ENCODE measurements around the gene C4orf17. TPM values are rescaled to one million over a fixed set of nuclear protein-coding genes. Genes with fewer than 3 reads are reported as not detected.

Gene C4orf17
- total and polyA plus RNA-seq, 12 donors = not detected

DNA sequence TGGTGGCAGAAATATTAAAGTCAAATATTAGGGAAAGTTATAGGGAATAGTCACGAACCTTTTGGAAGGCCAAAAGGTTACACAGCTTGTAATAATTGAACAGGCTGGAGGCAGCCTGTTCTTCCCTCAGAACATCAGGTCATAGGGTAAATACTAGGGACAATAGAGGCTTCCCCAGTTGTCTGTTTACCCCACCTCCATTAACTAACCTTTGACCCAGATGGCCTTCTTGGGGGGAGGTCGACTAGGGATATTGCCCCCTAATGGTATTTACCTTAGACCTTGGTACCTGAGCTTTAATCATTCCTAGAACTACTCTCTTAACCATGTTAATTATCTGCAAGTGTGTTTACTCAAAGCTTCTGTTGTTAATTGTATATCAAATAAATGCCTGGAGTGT is 26.0 kb downstream of the C4orf17 start:
- 42 to 57% (median 55%) methylated on average over 2 of the region's 2 CpGs for WGBS, 4 donors
- Histone ChIP-seq H3K27me3 (no peaks in the 10 kb centered on the region), H3K27ac (no peak overlapping the region), H3K9me3 (replicated peaks in 1 of 3) (no peaks in the 10 kb centered on the region), H3K4me3 (no peak overlapping the region), H3K36me3 (replicated peaks in 1 of 2) (no peaks in the 10 kb centered on the region), H3K4me1 (replicated peaks in 1 of 2) (no peaks in the 10 kb centered on the region)
- intact Hi-C loops (cut with DNase I) = no loop called here
- DNase-seq = no peak
- no peak for TF ChIP-seq CTCF (IDR thresholded peaks at IDR 0.05)
- no peak for TF ChIP-seq POLR2A (IDR thresholded peaks at IDR 0.05)

DNA sequence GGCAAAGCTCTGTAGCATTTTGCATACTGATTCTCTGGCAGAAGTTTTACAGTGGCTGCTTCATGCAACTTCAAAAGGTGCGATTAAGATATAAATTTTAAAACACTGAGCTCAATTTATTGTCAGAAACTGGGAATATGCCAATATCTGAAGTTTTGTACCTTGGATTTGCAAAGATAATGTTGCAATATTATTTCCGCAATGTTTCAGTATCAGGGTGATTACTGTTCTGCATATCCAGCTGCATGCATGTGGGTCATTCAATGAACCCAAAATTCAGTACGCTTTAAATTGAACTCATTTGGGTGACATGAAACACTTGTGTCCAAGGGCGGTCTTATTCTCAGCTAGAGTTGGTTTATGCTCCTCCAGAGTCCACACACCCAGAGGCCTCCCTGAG is 26.9 kb downstream of the C4orf17 start:
- Histone ChIP-seq H3K4me1 (replicated peaks in 1 of 2) (no peaks in the 10 kb centered on the region), H3K27me3 (no peaks in the 10 kb centered on the region), H3K4me3 (no peak overlapping the region), H3K36me3 (replicated peaks in 1 of 2) (no peaks in the 10 kb centered on the region), H3K9me3 (replicated peaks in 1 of 3) (no peaks in the 10 kb centered on the region), H3K27ac (no peak overlapping the region)
- no peak for DNase-seq
- 62 to 91% (median 71%) methylated on average over 4 of the region's 4 CpGs for WGBS, 4 donors
- TF ChIP-seq POLR2A (IDR thresholded peaks at IDR 0.05) (no peak), CTCF (IDR thresholded peaks at IDR 0.05) (no peak)
- intact Hi-C loops (cut with DNase I) = no loop called here

GRCh38 chr4:99540277-99540939 is 29.6 kb downstream of the C4orf17 start:
- H3K9me3 ChIP-seq (replicated peaks in 1 of 3) = no peaks in the 10 kb centered on the region
- TF ChIP-seq POLR2A (IDR thresholded peaks at IDR 0.05) (no peak), CTCF (IDR thresholded peaks at IDR 0.05) (no peak)
- no peak overlapping the region for H3K27ac ChIP-seq
- H3K36me3 ChIP-seq (replicated peaks in 1 of 2) = no peaks in the 10 kb centered on the region
- H3K4me1 ChIP-seq (replicated peaks in 1 of 2) = no peaks in the 10 kb centered on the region
- no peak overlapping the region for H3K4me3 ChIP-seq
- intact Hi-C loops (cut with DNase I) = no loop called here
- H3K27me3 ChIP-seq = no peaks in the 10 kb centered on the region
- DNase-seq = no peak

DNA sequence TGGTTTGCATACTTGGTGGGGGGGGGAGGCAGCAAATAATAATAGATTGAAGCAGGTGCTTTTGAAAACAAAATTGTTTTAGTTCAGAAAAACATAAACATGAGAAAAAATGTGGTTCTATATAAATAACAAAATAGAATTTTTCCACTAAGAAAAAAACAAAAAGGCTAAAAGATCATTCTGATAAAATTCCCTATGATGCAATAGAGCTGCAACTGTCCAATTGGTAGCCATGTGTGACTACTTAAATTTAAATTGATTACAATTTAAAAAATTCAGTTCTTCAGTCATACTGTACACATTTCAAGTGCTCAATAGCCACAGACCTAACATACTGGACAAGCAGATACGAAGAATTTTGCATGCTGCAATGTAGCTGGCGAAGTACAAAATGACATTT is 42.1 kb downstream of the C4orf17 start:
- Histone ChIP-seq H3K4me1 (replicated peaks in 1 of 2) (no peaks in the 10 kb centered on the region), H3K27ac (no peak overlapping the region), H3K9me3 (replicated peaks in 1 of 3) (no peaks in the 10 kb centered on the region), H3K4me3 (no peak overlapping the region), H3K27me3 (no peaks in the 10 kb centered on the region), H3K36me3 (replicated peaks in 1 of 2) (no peaks in the 10 kb centered on the region)
- WGBS, 4 donors = 94 to 98% (median 97%) methylated on average over 2 of the region's 2 CpGs
- intact Hi-C loops (cut with DNase I) = no loop called here
- no peak for TF ChIP-seq POLR2A (IDR thresholded peaks at IDR 0.05)
- TF ChIP-seq CTCF (IDR thresholded peaks at IDR 0.05) = no peak
- no peak for DNase-seq
